ENCODE data around the gene PALMD.

GRCh38 chr1:99650030-99650429 is 4.1 kb downstream of the PALMD start:
- TF ChIP-seq POLR2A (IDR thresholded peaks at IDR 0.05): no peak
- TF ChIP-seq, protein P1, sequence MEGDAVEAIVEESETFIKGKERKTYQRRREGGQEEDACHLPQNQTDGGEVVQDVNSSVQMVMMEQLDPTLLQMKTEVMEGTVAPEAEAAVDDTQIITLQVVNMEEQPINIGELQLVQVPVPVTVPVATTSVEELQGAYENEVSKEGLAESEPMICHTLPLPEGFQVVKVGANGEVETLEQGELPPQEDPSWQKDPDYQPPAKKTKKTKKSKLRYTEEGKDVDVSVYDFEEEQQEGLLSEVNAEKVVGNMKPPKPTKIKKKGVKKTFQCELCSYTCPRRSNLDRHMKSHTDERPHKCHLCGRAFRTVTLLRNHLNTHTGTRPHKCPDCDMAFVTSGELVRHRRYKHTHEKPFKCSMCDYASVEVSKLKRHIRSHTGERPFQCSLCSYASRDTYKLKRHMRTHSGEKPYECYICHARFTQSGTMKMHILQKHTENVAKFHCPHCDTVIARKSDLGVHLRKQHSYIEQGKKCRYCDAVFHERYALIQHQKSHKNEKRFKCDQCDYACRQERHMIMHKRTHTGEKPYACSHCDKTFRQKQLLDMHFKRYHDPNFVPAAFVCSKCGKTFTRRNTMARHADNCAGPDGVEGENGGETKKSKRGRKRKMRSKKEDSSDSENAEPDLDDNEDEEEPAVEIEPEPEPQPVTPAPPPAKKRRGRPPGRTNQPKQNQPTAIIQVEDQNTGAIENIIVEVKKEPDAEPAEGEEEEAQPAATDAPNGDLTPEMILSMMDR (IDR thresholded peaks at IDR 0.05): no peak
